ENCODE data around the gene ATP8B4. TPM values are rescaled to one million over a fixed set of nuclear protein-coding genes. Genes with fewer than 3 reads are reported as not detected.
"Not testable (repeated sequence)": the region's sequence is repeated elsewhere in the genome, so short reads cannot be mapped to it uniquely, and the experiment has no call there.

ATP8B4 gene
- total RNA-seq, 1 donor from 2014 or later = 9.4 TPM

- intact Hi-C loops (cut with DNase I) = no loop called here
- Histone ChIP-seq H3K27ac (no peak overlapping the region), H3K4me3 (no peak overlapping the region), H3K4me1 (no peaks in the 10 kb centered on the region), H3K9me3 (no peaks in the 10 kb centered on the region), H3K36me3 (no peaks in the 10 kb centered on the region), H3K27me3 (no peaks in the 10 kb centered on the region)
- no peak for ATAC-seq
- no peak for TF ChIP-seq CTCF (IDR thresholded peaks at IDR 0.05)
- no peak for DNase-seq
These were observed 136.4 kb downstream of the ATP8B4 start for GRCh38 chr15:49982584-49982983.

GRCh38 chr15:49979705-49980382, 139.2 kb downstream of the ATP8B4 start:
- H3K4me1 ChIP-seq = no peaks in the 10 kb centered on the region
- TF ChIP-seq CTCF (IDR thresholded peaks at IDR 0.05) = no peak
- no peaks in the 10 kb centered on the region for H3K36me3 ChIP-seq
- no peaks in the 10 kb centered on the region for H3K27me3 ChIP-seq
- no peak overlapping the region for H3K27ac ChIP-seq
- no peaks in the 10 kb centered on the region for H3K9me3 ChIP-seq
- no peak for ATAC-seq
- DNase-seq = no peak
- intact Hi-C loops (cut with DNase I) = no loop called here
- H3K4me3 ChIP-seq = no peak overlapping the region

GRCh38 chr15:49978121-49978520, 140.9 kb downstream of the ATP8B4 start:
- TF ChIP-seq CTCF (IDR thresholded peaks at IDR 0.05) = no peak
- H3K4me3 ChIP-seq = no peak overlapping the region
- intact Hi-C loops (cut with DNase I) = no loop called here
- H3K36me3 ChIP-seq = no peaks in the 10 kb centered on the region
- no peak overlapping the region for H3K27ac ChIP-seq
- no peaks in the 10 kb centered on the region for H3K4me1 ChIP-seq
- ATAC-seq = no peak
- no peak for DNase-seq
- no peaks in the 10 kb centered on the region for H3K9me3 ChIP-seq
- no peaks in the 10 kb centered on the region for H3K27me3 ChIP-seq

- Histone ChIP-seq H3K4me3 (no peak overlapping the region), H3K9me3 (no peaks in the 10 kb centered on the region), H3K36me3 (no peaks in the 10 kb centered on the region), H3K4me1 (no peaks in the 10 kb centered on the region), H3K27ac (no peak overlapping the region), H3K27me3 (no peaks in the 10 kb centered on the region)
- ATAC-seq (no peak), DNase-seq (no peak)
- TF ChIP-seq CTCF (IDR thresholded peaks at IDR 0.05) = no peak
- intact Hi-C loops (cut with DNase I) = no loop called here
These were observed 141.7 kb downstream of the ATP8B4 start for GRCh38 chr15:49977306-49977705.

GRCh38 chr15:49964551-49964950, 154.5 kb downstream of the ATP8B4 start:
- ATAC-seq (no peak), DNase-seq (no peak)
- no peak overlapping the region for H3K27ac ChIP-seq
- H3K4me3 ChIP-seq = no peak overlapping the region
- H3K4me1 ChIP-seq = no peaks in the 10 kb centered on the region
- H3K9me3 ChIP-seq = no peaks in the 10 kb centered on the region
- intact Hi-C loops (cut with DNase I) = no loop called here
- no peaks in the 10 kb centered on the region for H3K36me3 ChIP-seq
- no peaks in the 10 kb centered on the region for H3K27me3 ChIP-seq
- no peak for TF ChIP-seq CTCF (IDR thresholded peaks at IDR 0.05)

GRCh38 chr15:49964061-49964460, 155.0 kb downstream of the ATP8B4 start:
- intact Hi-C loops (cut with DNase I) = no loop called here
- no peaks in the 10 kb centered on the region for H3K4me1 ChIP-seq
- H3K4me3 ChIP-seq = no peak overlapping the region
- no peak for TF ChIP-seq CTCF (IDR thresholded peaks at IDR 0.05)
- no peak for ATAC-seq
- H3K36me3 ChIP-seq = no peaks in the 10 kb centered on the region
- no peak overlapping the region for H3K27ac ChIP-seq
- H3K9me3 ChIP-seq = peaks cover 3% of the 10 kb centered on the region
- no peak for DNase-seq
- H3K27me3 ChIP-seq = no peaks in the 10 kb centered on the region

- intact Hi-C loops (cut with DNase I); H3K9me3 ChIP-seq; DNase-seq; H3K36me3 ChIP-seq; H3K27me3 ChIP-seq; H3K4me1 ChIP-seq; H3K27ac ChIP-seq; ATAC-seq; H3K4me3 ChIP-seq: not testable (repeated sequence)
These were observed 155.8 kb downstream of the ATP8B4 start for GRCh38 chr15:49963033-49963772.

All from upper lobe of right lung (tissue), 1 donor.